ENCODE results near the gene ARX.

DNA sequence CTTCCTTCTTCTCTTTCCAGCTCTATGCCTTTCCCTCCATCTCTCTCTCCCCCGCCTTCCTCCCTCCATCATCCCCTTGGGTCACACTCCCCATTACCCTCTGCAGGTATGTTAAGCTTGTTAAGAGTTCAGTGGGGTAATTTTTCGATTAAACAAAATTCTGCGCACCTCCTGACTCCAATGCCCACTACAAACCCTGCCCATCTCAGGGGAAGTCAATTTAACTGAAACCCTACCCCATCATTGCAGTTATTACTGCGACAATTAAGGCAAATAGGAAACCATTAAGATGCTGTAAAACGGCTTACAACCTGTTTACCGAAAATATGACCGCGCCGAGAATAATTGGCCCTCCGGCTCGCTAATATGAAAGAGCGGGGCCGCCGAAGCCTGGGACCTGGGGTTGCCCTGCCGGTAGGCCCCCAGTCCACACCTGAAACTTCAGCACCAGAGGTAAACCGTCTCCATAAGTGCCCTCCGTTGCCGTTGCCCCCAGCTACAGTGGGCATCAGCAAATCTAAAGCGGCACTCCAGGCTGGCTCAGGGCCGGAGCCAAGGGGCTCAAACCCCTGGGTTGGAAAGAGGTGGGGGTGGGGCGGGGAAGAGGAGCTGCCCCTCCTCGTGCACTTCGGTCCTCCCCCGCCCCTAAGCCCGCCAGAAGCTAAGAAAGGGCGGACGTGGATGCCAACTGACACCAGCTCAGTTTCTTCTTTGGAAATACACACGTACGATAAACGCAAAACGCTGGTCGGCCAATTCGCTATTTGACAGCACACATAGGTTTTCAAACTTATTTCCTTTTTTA is 4.8 kb downstream of the ARX start:
- TF ChIP-seq, protein P1, sequence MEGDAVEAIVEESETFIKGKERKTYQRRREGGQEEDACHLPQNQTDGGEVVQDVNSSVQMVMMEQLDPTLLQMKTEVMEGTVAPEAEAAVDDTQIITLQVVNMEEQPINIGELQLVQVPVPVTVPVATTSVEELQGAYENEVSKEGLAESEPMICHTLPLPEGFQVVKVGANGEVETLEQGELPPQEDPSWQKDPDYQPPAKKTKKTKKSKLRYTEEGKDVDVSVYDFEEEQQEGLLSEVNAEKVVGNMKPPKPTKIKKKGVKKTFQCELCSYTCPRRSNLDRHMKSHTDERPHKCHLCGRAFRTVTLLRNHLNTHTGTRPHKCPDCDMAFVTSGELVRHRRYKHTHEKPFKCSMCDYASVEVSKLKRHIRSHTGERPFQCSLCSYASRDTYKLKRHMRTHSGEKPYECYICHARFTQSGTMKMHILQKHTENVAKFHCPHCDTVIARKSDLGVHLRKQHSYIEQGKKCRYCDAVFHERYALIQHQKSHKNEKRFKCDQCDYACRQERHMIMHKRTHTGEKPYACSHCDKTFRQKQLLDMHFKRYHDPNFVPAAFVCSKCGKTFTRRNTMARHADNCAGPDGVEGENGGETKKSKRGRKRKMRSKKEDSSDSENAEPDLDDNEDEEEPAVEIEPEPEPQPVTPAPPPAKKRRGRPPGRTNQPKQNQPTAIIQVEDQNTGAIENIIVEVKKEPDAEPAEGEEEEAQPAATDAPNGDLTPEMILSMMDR (IDR thresholded peaks at IDR 0.05; ENCODE audit: low read length), result no peak
- TF ChIP-seq EZH2 (optimal IDR thresholded peaks at IDR 0.05; ENCODE audit: low read depth, low read length), result no peak
- TF ChIP-seq EZH2phosphoT487 (IDR thresholded peaks at IDR 0.05; ENCODE audit: low read length), result no peak
